Activated CD4-positive, CD25-positive, alpha-beta regulatory T cell treated with anti-CD3 and anti-CD28 coated beads, Interleukin-2, amount 50 U/mL, for 24 hours (primary cell): ENCODE measurements around the gene ITSN1.
"Not testable (repeated sequence)": the region's sequence is repeated elsewhere in the genome, so short reads cannot be mapped to it uniquely, and the experiment has no call there.

Experiments
- ATAC-seq, 2 donors: fragments of 150-1000 bp; cut with Tn5 transposase; one replicate each; pipeline ENCODE4 v1.10.0; 2021; ENCODE audit warnings: mild to moderate bottlenecking in 1 of 2, moderate library complexity in 1 of 2

ITSN1 gene

DNA sequence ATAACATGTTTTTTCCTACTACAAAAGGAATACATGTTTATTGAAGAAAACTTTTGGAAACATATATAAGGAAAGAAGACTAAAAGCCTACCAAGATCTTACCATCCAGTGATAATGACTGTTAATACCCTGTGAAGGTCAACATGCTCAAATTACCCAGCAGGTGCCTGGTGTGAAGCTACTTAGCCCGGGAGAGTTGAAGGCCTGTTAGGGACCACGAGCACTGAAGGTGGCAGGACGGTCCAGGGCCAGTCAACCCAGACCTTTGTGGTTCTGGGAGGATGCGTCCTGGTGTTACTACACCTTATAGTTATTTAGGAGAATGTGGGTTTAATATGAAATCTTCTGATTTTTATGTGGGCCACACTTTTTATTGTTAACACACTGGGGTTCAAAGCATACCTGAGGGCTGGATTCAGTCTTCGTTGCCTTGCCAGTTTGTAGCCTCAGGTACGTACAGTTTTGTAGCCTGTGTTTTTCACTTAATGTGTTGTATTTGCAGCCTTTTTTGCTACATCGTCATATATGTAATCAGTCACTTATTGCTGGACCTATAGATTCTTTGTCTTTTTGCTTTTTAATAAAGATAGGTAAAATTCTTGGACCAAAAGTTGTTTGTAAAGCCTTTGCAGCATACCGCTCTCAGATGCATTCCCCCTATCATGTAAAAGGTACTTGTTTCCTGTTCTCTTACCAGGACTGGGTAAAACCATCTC, 9.8 kb downstream of the ITSN1 start:
- ATAC-seq = no peak

DNA sequence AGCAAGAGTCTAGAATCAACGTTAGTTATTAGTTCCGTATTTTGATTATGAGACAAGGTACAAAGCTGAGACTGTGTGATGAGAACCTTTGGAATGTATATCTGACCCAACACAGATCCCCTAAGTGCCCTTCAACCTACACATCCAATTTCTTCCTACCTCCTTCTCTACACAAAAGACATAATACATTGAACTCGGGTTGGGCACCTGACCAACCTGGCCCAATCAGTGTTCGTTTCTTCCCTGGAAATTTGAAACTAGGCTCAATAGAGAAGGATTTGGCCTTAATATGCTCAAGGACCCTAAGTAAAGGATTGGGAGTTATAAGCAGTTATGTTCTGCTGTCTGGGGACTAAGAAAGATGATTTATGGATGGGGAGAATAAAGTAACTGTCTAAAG, 12.1 kb downstream of the ITSN1 start:
- ATAC-seq = no peak

DNA sequence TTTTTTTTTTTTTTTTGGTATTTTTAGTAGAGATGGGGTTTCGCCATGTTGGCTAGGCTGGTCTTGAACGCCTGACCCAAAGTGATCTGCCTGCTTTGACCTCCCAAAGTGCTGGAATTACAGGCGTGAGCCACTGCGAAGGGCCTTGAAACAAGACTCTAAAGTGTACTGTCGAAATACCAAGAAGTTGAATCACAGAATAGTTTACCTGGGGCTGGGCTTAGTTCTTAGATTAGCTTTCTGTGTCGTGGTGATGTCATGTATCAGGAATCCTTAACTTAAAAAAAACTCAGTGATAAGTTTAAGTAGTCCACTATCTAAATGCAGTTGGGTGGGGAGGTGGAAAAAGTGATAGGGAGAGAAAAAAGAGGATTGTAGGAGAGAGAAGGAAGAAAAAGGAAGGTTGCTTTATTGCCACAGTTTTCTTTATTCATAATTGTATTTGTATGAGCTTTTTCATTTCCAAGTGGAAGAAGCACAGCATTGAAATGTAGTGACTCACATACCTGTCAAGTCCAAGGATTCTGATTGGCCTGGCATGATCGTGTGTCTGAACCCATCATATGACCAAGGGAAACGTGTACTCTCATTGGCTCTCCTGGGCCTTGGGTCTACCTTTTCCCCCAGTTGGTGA, 13.4 kb downstream of the ITSN1 start:
- ATAC-seq = no peak

DNA sequence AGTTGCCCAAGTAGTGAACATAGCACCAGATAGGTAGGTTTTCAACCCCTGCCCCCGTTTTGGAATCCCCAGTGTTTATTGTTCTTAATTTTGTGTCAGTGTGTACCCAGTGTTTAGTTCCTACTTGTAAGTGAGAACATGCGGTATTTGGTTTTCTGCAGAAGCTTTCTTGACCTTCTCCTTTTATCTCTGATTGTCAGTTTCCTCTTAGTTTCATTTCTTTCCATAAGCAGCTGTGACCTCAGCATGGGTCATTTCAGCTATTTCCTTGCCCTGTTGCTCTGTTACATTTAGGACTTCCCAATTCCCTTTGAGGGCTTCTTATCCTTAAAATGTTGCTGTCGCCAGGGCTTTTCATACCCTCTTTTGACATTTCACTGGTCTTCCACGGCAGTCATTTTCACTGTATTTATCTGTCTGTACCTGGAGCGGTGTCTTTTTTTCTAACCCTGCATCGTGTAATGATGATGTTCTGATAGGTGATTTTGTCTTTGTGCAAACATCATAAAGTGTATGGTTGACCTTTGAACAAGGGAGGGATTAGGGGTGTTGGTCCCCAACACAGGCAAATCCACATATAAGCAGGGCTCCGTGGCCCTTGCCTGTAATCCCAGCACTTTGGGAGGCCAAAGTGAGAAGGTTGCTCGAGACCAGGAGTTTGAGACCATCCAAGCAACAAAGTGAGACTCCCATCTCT, 15.0 kb downstream of the ITSN1 start:
- ATAC-seq = no peak

DNA sequence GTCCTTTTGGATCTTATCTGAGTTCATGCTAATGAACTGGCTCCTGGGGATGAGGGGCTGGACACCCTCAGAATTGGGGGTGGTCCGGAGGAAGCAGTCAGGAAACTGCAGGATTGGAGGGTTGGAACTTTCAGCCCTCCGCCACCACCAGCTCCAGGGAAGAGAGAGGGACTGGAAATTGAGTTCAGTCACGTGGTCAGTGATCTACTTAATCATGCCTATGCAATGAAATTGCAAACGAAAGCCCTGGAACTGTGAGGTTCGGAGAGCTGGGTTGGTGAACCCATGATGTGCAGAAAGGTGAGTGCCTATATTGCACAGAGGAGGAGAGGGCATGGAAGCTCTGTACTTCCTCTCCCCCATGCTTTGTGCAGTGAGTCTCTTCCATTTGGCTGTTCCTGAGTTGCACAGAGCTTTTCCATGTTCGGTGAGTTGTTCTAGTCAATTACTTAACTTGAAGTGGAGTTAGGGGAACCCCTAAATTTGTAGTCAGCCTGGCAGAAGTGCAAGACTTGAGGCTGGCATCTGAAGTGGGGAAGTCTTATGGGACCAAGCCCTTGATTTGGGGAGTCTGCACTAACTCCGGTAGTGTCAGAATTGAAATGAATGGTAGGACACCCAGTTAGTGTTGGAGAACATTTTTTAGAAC, 16.7 kb downstream of the ITSN1 start:
- no peak for ATAC-seq

DNA sequence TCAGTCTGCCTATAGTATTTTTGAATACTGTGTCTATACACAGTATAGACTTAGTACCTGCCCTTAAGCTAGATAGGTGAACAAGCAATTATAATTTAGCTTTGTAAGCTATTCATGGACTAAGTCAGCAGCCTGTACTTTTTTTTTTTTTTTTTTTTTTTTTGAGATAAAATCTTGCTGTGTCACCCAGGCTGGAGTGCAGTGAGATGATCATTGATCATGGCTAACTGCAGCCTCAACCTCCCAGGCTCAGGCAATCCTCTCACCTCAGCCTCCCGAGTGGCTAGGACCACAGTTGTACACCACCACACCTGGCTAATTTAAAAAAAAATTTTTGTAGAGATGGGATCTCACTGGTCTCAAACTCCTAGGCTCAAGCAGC, 17.3 kb downstream of the ITSN1 start:
- no peak for ATAC-seq

DNA sequence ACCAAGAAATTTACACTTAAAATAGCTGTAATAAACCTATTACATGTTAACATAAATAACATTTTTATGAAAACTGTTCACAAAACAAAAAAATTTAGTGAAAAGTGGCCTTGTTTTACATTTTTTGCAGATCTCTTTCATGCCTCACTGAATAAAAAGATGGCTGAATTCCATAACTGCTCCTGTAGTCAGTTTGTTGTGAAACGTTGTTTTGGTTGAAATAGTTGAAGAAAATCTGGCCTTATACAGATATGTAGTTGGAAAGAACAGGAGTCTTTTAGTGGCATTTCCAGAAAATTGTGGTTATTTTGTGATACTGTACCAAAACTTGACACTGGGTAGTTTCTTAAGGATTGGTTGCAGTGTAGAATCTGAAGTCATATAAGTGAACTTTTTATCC, 18.1 kb downstream of the ITSN1 start:
- no peak for ATAC-seq

DNA sequence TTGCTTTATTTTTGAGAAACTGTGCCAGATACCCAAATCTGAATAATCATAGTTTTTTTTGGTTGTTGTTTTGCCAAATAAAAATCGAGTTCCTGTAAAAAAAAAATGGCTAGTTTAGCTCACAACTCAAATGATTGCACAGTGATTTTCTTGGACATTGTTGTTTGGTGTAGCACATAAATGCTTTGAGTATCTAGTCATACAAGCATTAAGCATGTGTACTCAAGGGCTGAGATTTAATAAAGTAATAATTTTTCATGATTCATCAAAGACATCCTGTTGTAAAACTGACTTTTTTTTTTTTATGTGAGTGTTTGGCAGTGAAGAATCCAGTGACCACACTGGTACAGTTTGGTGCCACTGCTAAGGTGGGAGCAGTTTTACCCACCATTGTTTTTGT, 18.8 kb downstream of the ITSN1 start:
- no peak for ATAC-seq

DNA sequence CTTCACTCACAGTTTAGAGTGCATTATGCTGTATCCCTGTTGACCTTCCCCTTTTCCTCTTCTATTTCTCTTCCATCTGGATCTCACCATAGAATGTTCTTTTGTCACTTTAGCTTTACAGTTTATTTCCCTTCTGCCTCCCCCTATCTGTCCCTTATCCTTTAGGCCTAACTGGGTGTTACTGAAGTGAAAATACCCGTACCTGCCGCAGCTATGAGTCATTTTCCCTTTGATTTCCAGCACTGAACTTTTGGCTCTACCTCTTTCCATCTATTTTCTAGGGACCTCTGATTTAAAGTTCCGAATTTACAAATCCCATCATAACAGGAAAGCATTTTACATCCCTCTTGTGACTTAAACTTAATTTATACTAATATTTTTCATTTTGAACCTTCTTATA, 19.7 kb downstream of the ITSN1 start:
- ATAC-seq = no peak

DNA sequence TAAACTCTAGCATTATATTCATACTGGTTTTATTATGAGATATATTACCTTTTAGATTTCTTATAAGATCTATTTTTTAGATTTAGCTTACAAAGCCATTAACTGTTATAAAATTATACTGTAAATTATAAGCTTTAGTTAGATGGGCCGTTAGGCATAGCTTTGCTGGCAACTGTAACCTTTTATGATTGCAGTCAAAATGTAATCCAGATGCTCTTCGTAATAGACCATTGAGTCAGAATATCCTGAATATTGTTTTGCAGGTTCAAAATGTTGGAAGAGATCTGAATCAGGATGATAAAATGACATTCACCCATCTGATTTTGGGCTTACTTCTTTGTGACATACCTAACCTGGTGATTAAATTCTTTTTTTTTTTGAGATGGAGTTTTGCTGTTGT, 20.9 kb downstream of the ITSN1 start:
- no peak for ATAC-seq

DNA sequence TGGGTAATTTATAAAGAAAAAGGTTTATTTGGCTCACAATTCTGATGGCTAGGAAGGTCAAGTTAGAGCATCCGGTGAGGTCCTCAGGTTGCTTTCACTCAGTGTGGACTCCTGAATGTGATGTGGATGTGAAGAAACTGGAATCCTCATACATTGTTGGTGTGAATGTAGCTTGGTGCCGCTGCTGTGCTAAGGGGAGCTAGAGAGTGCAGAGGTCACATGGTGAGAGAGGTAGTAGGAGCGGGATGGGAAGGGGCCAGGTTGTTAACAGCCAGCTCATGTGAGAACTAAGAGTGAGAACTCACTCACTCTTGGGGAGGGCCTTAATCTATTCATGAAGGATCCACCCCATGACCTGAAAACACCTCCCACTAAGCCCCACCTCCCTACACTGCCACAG, 21.8 kb downstream of the ITSN1 start:
- ATAC-seq = no peak

DNA sequence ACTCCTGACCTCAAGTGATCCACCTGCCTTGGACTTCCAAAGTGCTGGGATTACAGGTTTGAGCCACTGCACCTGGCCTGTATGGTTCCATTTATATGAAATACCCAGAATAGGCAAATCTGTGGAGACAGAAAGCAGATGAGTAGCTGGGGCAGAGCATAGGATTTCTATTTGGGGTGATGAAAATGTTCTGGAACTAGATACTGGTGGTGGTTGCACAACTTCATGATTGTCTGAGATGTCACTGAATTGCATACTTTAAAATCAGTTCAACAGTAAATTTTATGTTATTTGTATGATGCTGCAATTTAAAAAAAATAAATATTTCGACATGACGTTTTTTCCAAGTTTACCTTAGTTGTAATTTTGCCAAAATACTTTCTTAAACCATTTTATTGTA, 23.9 kb downstream of the ITSN1 start:
- ATAC-seq = no peak

DNA sequence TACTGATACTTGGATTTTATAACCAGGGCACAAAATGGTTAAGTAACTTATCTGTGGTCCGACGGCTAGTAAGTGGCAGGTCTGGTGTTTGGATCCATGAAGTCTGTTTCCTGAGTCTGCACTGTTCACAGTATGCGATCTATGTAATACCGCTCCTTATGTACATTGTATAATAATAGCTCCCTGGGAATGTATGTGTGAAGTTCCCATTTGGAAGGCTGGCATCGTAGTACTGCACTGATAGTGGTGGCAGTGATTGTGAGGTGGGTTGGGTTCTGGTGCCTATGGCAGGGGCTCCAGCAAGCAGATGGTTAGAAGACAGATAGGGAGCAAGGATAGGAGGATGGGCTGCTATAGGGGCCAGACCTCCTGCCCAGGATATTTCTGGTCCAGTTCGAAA, 25.3 kb downstream of the ITSN1 start:
- no peak for ATAC-seq

DNA sequence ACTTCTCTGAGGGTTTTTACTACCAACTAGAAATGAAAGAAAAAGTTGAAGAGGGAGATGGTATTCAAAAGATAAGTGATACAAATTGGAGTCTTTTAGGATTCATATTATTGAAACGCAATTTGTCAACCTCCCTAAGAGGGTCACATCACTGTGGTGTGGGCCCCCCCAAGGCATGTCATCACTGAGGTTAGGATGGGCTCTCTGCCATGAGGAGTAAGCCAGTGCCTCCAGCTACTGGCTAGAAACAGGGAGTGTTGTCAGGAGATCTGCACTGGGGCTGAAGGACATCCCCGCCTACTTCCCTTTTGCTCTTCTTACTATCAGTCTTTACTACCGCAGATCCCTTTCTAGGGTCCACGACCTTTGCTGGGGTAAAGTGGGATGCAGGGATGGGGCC, 25.9 kb downstream of the ITSN1 start:
- ATAC-seq = no peak

DNA sequence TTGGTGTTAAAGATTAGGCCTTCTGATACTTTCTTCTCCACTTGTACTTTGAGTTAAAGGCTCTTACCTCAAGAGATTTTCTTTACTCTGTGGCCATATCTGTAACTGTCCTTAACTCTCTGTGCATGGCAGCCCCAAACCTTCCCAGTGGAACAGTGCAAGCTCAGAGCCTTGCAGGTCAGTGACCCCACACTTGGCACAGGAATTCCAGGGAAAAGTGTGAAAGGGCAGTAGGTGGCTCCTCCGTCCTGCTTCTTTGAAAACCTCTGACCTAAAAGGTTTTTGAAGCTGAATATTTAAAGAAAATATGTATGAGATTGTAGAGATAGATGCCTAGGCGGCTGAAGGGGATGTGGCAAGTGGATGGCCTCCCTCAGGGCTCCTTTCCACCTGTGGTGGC, 26.3 kb downstream of the ITSN1 start:
- ATAC-seq = no peak

DNA sequence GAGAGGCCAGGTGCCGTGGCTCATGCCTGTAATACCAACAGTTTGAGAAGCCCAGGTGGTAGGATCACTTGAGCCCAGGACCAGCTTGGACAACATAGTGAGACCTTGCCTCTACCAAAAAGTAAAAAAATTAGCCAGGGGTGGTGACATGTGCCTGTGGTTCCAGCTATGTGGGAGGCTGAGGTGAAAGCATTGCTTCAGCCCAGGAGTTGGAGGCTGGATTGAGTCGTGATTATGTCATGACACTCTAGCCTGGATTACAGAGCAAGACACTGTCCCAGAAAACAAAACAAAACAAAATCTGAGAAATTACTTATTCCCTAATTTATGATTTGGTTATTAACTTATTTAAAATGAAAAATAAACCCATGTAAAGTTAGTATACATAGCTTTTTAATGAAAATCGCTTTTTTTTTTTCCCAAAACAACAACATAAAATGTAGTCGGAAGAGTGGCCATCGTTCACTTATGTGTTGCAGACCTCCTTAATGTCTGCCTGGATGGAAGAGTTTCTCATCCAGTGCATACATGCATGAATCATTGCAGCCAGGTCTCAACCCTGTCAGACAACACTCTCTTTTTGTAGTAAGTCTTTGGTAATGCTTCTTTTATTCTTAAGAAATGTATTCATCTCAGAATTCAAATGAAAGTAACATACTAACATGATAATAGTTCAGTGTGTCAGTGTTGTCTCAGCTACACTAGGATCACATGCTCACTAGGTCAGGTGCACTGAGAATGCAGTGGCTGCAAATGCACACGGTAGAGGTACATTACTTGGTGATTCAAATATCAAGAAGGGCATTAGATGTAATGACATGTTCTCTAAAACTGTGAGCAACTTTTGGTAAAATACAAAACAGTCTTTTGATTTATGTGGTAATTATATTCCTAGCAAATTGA, 28.0 kb downstream of the ITSN1 start:
- no peak for ATAC-seq

DNA sequence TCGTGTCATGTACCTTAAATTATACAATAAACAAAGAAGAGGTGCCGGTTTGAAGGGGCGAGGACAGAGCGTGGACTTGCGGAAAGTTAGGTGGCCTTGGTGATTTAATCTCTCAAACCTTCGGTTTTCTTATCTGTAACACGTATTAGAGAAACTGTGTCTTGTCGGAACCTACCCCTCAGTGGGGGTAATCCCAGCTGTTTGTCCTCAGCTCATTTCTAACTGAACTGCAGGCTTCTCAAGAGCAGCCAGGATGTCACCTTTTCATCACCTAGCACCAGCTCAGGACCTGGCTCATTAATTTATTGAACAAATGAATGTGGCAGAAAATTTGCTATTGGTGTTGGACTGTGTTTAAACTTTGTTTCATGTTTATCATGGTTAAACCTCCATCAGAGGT, 31.2 kb downstream of the ITSN1 start:
- ATAC-seq = no peak

DNA sequence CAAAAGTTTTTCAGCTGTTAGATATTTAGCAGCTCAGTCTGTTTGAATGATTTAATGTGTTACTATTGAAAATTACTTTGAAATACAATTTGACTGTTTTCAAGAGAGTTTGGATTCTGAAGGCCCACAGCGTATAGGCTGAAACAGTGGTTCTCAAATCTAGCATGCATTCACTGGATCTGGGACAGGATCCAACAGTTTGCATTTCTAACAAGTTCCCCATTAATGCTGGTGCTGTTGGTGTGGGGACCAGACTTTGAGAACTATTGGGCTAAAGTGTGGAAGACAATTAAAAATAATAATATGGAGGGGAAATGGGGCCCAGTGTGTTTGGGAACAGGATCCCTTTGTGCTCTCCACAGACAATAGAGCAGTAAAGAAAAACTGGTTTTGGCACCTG, 31.9 kb downstream of the ITSN1 start:
- no peak for ATAC-seq

DNA sequence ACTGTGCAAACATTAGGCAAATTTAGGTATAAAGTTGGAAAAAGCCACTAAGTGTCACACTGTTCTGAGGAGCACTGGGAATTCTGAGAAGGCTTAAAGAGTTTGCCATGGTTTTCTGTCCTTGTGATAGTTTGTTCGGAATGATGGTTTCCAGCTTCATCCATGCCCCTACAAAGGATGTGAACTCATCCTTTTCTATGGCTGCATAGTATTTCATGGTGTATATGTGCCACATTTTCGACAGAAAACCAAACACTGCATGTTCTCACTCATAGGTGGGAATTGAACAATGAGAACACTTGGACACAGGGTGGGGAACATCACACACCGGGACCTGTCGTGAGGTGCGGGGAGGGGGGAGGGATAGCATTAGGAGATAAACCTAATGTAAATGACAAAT, 34.4 kb downstream of the ITSN1 start:
- ATAC-seq = not testable (repeated sequence)

DNA sequence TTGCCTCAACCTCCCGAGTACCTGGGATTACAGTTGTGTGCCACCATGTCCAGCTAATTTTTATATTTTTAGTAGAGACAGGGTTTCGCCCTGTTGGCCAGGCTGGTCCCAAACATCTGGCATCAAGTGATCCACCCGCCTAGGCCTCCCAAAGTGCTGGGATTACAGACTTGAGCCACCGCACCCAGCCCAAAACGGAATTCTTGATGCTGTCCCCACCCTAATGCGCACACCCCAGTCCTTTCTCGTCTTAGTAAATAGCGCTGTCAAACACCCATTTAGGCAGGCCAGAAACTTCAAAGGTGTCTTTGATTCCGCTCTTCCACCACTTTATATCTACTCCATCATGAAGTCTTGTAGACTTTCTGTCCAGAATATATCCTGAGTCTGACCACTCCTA, 35.1 kb downstream of the ITSN1 start:
- no peak for ATAC-seq

DNA sequence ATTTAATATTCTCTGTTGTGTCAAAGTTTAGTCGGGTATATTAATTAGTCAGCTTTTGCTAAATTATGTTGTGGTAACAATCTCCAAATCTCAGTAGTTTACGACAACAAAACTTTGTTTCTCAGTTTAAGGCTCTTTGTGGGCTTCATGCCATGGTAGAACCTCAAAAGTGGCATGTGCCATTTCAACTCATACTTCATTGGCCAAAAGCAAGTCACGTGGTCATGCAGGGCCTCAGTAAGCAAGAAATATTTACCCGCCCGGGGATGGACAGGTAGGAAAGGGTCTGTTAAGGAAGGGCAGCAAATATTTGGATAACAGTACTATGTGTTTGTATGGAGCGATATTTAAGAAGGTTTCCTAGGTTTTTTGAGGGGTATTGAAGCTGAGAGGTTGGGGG, 38.6 kb downstream of the ITSN1 start:
- ATAC-seq = no peak

DNA sequence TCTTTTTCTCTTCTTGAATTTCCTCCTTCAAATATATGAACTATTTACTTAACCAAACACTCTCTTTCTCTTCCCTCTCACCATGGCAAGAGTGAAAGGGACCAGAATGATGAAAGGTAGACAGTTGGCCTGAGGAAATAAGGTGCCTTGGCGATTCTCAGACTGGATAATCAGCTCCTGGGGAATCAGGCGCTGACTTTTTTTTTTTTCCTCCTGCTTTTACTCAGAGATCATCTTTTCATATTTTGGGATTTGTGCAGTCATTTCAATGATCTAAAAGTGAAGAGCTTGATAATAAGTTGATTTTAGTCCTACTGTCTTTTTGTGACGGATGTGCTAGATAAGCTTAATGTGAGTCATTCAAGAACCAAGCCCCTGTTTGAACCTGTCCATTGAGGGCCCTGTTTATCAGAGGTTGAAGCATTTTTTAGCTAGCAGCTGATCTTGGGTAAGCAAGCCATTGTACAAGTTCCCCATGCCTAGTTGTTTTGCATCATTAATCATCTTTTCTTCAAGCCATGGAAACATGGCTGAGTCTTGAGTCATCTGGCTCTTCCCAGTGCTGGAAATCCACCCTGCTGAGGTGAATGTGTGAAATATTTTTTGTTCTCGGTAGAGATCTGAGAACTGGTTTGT, 40.8 kb downstream of the ITSN1 start:
- ATAC-seq = no peak
